Activated CD8-positive, alpha-beta T cell treated with anti-CD3 and anti-CD28 coated beads, Interleukin-2, amount 10 ng/mL, durations not matched to agents 7 days and 5 days (primary cell): ENCODE measurements around the gene SDHC. TPM values are rescaled to one million over a fixed set of nuclear protein-coding genes. Genes with fewer than 3 reads are reported as not detected.
A peak's percentile ranks its signal among the peaks of the same experiment; 100 is the strongest.
"Not testable (repeated sequence)": the region's sequence is repeated elsewhere in the genome, so short reads cannot be mapped to it uniquely, and the experiment has no call there.

Experiments
- ATAC-seq: fragments of 150-1000 bp; cut with Tn5 transposase; one replicate; pipeline ENCODE4 v1.10.0; 2021; ENCODE audit warnings: moderate library complexity
- CTCF ChIA-PET: fragments of 350-600 bp; sonication (Branson Sonifier 250); formaldehyde crosslinking; loops from one replicate; lab custom pipeline; 2021; ENCODE audit warnings: antibody characterized with exemption; lab: Charles Lee
- POLR2A ChIA-PET: fragments of 350-600 bp; sonication (Branson Sonifier 250); formaldehyde crosslinking; loops from one replicate; lab custom pipeline; 2021; ENCODE audit warnings: antibody characterized with exemption; lab: Charles Lee
- DNase-seq: peaks from one replicate; pipeline ENCODE4 v3.0.0-alpha.2; 2020
- H3K27ac Mint-ChIP-seq: one replicate; pipeline ENCODE4 v1.8.0; 2021; ENCODE audit warnings: mild to moderate bottlenecking, mixed read lengths
- H3K27me3 Mint-ChIP-seq: one replicate; pipeline ENCODE4 v1.8.0; 2021; ENCODE audit warnings: low read depth, mixed read lengths
- H3K36me3 Mint-ChIP-seq: one replicate; pipeline ENCODE4 v1.8.0; 2021; ENCODE audit warnings: low read depth, mixed read lengths
- H3K4me1 Mint-ChIP-seq: one replicate; pipeline ENCODE4 v1.8.0; 2021; ENCODE audit warnings: low read depth, mixed read lengths
- H3K4me3 Mint-ChIP-seq: one replicate; pipeline ENCODE4 v1.8.0; 2021; ENCODE audit warnings: mild to moderate bottlenecking, mixed read lengths
- H3K9me3 Mint-ChIP-seq: one replicate; pipeline ENCODE4 v1.8.0; 2022; ENCODE audit warnings: mixed read lengths; ENCODE audit not compliant: insufficient read depth
- total RNA-seq, 2 experiments: library from RNA; stranded (reverse); gene quantifications; one replicate each; pipeline ENCODE4 v1.2.3, GENCODE V29; 2021

Gene SDHC
- total RNA-seq, 2 experiments from 2014 or later: 151 to 163 TPM

- Mint-ChIP-seq H3K36me3 (peaks cover 21% of the 10 kb centered on the region), H3K27ac (no peak overlapping the region), H3K4me3 (no peak overlapping the region), H3K4me1 (peaks cover 46% of the 10 kb centered on the region), H3K9me3 (no peaks in the 10 kb centered on the region), H3K27me3 (peaks cover 2% of the 10 kb centered on the region)
- ATAC-seq (no peak), DNase-seq (no peak)
- POLR2A ChIA-PET: interaction anchor here (0.7 kb wide), 2 partner anchors 84 to 153 kb away, joined by 3 read pairs; no protein-coding TSS in a partner anchor
- CTCF ChIA-PET: interaction anchor here (2.3 kb wide), 1 partner anchor 38 kb away, joined by 6 read pairs; no protein-coding TSS in a partner anchor
Observed at GRCh38 chr1:161402446-161402845, 88.3 kb downstream of the SDHC start.

- peaks cover 34% of the 10 kb centered on the region for H3K4me1 Mint-ChIP-seq
- POLR2A ChIA-PET: interaction anchor here (1.2 kb wide), 1 partner anchor 36 kb away, joined by 3 read pairs; no protein-coding TSS in a partner anchor
- H3K9me3 Mint-ChIP-seq: no peaks in the 10 kb centered on the region
- no peak overlapping the region for H3K4me3 Mint-ChIP-seq
- H3K27ac Mint-ChIP-seq: no peak overlapping the region
- peaks cover 2% of the 10 kb centered on the region for H3K27me3 Mint-ChIP-seq
- ATAC-seq (no peak), DNase-seq (no peak)
- CTCF ChIA-PET: interaction anchor here (2.3 kb wide), 1 partner anchor 36 kb away, joined by 6 read pairs; no protein-coding TSS in a partner anchor
- peaks cover 18% of the 10 kb centered on the region for H3K36me3 Mint-ChIP-seq
Observed at GRCh38 chr1:161404051-161404597, 89.9 kb downstream of the SDHC start.

DNA sequence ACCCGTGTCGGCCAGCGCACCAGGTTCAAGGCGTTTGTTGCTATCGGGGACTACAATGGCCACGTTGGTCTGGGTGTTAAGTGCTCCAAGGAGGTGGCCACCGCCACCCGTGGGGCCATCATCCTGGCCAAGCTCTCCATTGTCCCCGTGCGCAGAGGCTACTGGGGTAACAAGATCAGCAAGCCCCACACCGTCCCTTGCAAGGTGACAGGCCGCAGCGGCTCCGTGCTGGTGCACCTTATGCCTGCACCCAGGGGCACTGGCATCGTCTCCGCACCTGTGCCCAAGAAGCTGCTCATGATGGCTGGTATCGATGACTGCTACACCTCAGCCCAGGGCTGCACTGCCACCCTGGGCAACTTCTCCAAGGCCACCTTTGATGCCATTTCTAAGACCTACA is 92.4 kb downstream of the SDHC start:
- H3K27me3 Mint-ChIP-seq, H3K27ac Mint-ChIP-seq, H3K9me3 Mint-ChIP-seq, ATAC-seq, DNase-seq, H3K36me3 Mint-ChIP-seq, H3K4me3 Mint-ChIP-seq, POLR2A ChIA-PET: not testable (repeated sequence)
- CTCF ChIA-PET: interaction anchor here (1.0 to 2.0 kb wide), 2 partner anchors 14 to 33 kb away, joined by 3 to 10 read pairs; no protein-coding TSS in a partner anchor
- H3K4me1 Mint-ChIP-seq: peaks cover 37% of the 10 kb centered on the region

GRCh38 chr1:161407451-161407985 is 93.3 kb downstream of the SDHC start:
- Mint-ChIP-seq H3K27me3 (peaks cover 2% of the 10 kb centered on the region), H3K27ac (no peak overlapping the region), H3K4me1 (peaks cover 33% of the 10 kb centered on the region), H3K36me3 (peaks cover 5% of the 10 kb centered on the region), H3K9me3 (no peaks in the 10 kb centered on the region), H3K4me3 (no peak overlapping the region)
- ChIA-PET POLR2A (interaction anchor here (3.0 kb wide), 1 partner anchor 7 kb away, joined by 16 read pairs; no protein-coding TSS in a partner anchor), CTCF (interaction anchor here (0.7 to 2.0 kb wide), 4 partner anchors 13 to 216 kb away, joined by 3 to 10 read pairs (median 3); no protein-coding TSS in a partner anchor)
- no peak for DNase-seq
- no peak for ATAC-seq

- ChIA-PET CTCF (interaction anchor here (0.7 kb wide), 1 partner anchor 217 kb away, joined by 3 read pairs; no protein-coding TSS in a partner anchor), POLR2A (interaction anchor here (3.0 kb wide), 1 partner anchor 8 kb away, joined by 16 read pairs; no protein-coding TSS in a partner anchor)
- Mint-ChIP-seq H3K4me1 (peaks cover 29% of the 10 kb centered on the region), H3K36me3 (peaks cover 5% of the 10 kb centered on the region), H3K9me3 (no peaks in the 10 kb centered on the region), H3K27me3 (no peaks in the 10 kb centered on the region), H3K27ac (no peak overlapping the region), H3K4me3 (no peak overlapping the region)
- ATAC-seq (no peak), DNase-seq (no peak)
Observed at GRCh38 chr1:161408429-161409052, 94.4 kb downstream of the SDHC start.

DNA sequence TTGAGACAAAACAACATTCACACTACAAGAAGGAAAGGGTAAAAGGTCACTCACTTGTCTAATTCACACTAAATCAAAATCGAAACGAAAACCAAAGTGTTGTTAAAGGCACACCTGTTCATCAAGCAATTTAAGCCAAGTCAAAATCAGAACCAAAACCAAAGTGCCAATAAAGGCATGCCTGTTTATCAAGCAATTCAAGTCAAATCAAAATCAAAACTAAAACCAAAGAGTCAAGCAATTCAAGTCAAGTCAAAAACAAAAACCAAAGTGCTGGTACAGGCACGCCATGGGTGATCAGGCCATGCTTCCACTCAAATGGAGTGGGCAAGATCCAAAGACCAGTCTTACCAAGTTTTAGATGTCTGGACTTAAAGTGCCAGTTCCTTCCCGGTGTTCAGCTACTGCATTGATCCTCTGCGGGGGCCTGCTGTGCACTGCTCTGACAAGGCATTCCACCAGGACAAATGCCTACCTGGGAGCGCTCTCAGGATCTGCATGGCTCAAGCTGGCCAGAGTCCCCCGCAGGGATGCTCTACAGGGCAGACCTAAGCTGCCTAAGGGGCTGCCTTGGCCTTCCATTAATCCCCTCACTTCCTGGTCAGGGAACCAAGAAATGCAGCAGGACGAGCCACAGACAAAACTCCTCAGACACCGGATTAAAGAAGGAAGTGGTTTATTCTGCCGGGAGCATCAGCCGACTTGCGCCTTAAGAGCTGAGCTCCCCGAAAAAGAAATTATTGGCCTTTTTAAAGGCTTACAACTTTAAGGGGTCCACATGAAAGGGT is 95.9 kb downstream of the SDHC start:
- H3K36me3 Mint-ChIP-seq, DNase-seq, H3K9me3 Mint-ChIP-seq, H3K27me3 Mint-ChIP-seq, H3K4me3 Mint-ChIP-seq: not testable (repeated sequence)
- POLR2A ChIA-PET: interaction anchor here (3.0 kb wide), 1 partner anchor 10 kb away, joined by 16 read pairs; no protein-coding TSS in a partner anchor
- ATAC-seq: peak; percentile 33
- Mint-ChIP-seq H3K27ac (peak overlapping the region; percentile 48), H3K4me1 (peaks cover 19% of the 10 kb centered on the region)
- CTCF ChIA-PET: interaction anchor here (0.9 kb wide), 1 partner anchor 30 kb away, joined by 3 read pairs; no protein-coding TSS in a partner anchor

- peaks cover 19% of the 10 kb centered on the region for H3K4me1 Mint-ChIP-seq
- H3K9me3 Mint-ChIP-seq, H3K4me3 Mint-ChIP-seq, DNase-seq, H3K36me3 Mint-ChIP-seq, H3K27ac Mint-ChIP-seq, ATAC-seq, H3K27me3 Mint-ChIP-seq: not testable (repeated sequence)
- ChIA-PET CTCF (interaction anchor here (0.9 kb wide), 1 partner anchor 30 kb away, joined by 3 read pairs; no protein-coding TSS in a partner anchor), POLR2A (interaction anchor here (3.0 kb wide), 1 partner anchor 10 kb away, joined by 16 read pairs; no protein-coding TSS in a partner anchor)
Observed at GRCh38 chr1:161410636-161410970, 96.4 kb downstream of the SDHC start.

Other genes with a start within 250 kb of the SDHC start
- gene ARHGAP30, start 244.5 kb upstream of the SDHC start, total RNA-seq: 100 to 1,000 TPM; 277 to 281 TPM
- not detected for gene NECTIN4, start 224.8 kb upstream of the SDHC start, total RNA-seq
- under 1 TPM; 0.61 to 0.91 TPM for gene KLHDC9, start 216.0 kb upstream of the SDHC start, total RNA-seq
- gene PFDN2, start 196.3 kb upstream of the SDHC start, total RNA-seq: 10 to 100 TPM; 66.3 to 68.0 TPM
- gene NIT1, start 196.3 kb upstream of the SDHC start, total RNA-seq: 10 to 100 TPM; 34.1 to 35.2 TPM
- gene DEDD, start 181.7 kb upstream of the SDHC start, total RNA-seq: 10 to 100 TPM; 34.5 to 36.3 TPM
- gene UFC1, start 160.4 kb upstream of the SDHC start, total RNA-seq: 100 to 1,000 TPM; 103 to 104 TPM
- gene USP21, start 154.9 kb upstream of the SDHC start, total RNA-seq: 10 to 100 TPM; 29.2 to 32.0 TPM
- gene PPOX, start 148.0 kb upstream of the SDHC start, total RNA-seq: 10 to 100 TPM; 37.7 to 38.5 TPM
- 10 to 100 TPM; 34.2 to 37.0 TPM for gene B4GALT3, start 136.9 kb upstream of the SDHC start, total RNA-seq
- gene ADAMTS4, start 115.3 kb upstream of the SDHC start, total RNA-seq: 1 to 10 TPM in 1 of 2 experiments, under 1 TPM in 1; 0.82 to 2.1 TPM
- gene NDUFS2, start 112.0 kb upstream of the SDHC start, total RNA-seq: 10 to 100 TPM; 73.6 to 76.8 TPM
- 10 to 100 TPM; 12.0 to 14.0 TPM for gene FCER1G, start 99.1 kb upstream of the SDHC start, total RNA-seq
- gene APOA2, start 90.8 kb upstream of the SDHC start, total RNA-seq: not detected
- gene TOMM40L, start 88.3 kb upstream of the SDHC start, total RNA-seq: 10 to 100 TPM; 19.1 to 22.0 TPM
- gene NR1I3, start 76.2 kb upstream of the SDHC start, total RNA-seq: not detected
- under 1 TPM; 0.34 to 0.40 TPM for gene PCP4L1, start 55.6 kb upstream of the SDHC start, total RNA-seq
- gene MPZ, start 4.4 kb upstream of the SDHC start, total RNA-seq: 1 to 10 TPM; 2.8 to 3.4 TPM
- not detected for gene CFAP126, start 53.5 kb downstream of the SDHC start, total RNA-seq
- gene FCGR2A, start 191.1 kb downstream of the SDHC start, total RNA-seq: under 1 TPM in 1 of 2 experiments, not detected in 1; 0.21 TPM
- gene HSPA6, start 210.2 kb downstream of the SDHC start, total RNA-seq: 1 to 10 TPM in 1 of 2 experiments, under 1 TPM in 1; 0.94 to 1.1 TPM
- under 1 TPM; 0.50 to 0.52 TPM for gene FCGR3A, start 235.4 kb downstream of the SDHC start, total RNA-seq